GM18508 (cell line): ENCODE data around the gene OSMR.

ENCODE experiments used
- ATAC-seq: cut with Tn5 transposase; IDR thresholded peaks from one replicate; pipeline ENCODE4 v1.9.1; 2021; ENCODE audit warnings: moderate number of reproducible peaks; ENCODE audit not compliant: insufficient read depth, unreplicated experiment

Gene OSMR

GRCh38 chr5:38870595-38870994 lies 24.8 kb downstream of the OSMR start:
- no peak for ATAC-seq

GRCh38 chr5:38871058-38871605 lies 25.3 kb downstream of the OSMR start:
- ATAC-seq, result no peak

GRCh38 chr5:38871790-38872551 lies 26.2 kb downstream of the OSMR start:
- ATAC-seq, result no peak

- no peak for ATAC-seq
These were observed 27.0 kb downstream of the OSMR start for GRCh38 chr5:38872826-38873225.

- ATAC-seq, result no peak
These were observed 29.2 kb downstream of the OSMR start for GRCh38 chr5:38874948-38875456.

- ATAC-seq, result no peak
These were observed 32.7 kb downstream of the OSMR start for GRCh38 chr5:38878391-38879077.

GRCh38 chr5:38879078-38879460 lies 33.3 kb downstream of the OSMR start:
- no peak for ATAC-seq

GRCh38 chr5:38883842-38884241 lies 38.0 kb downstream of the OSMR start:
- no peak for ATAC-seq

- no peak for ATAC-seq
These were observed 39.4 kb downstream of the OSMR start for GRCh38 chr5:38885208-38885607.

- no peak for ATAC-seq
These were observed 42.2 kb downstream of the OSMR start for GRCh38 chr5:38888041-38888440.

GRCh38 chr5:38889424-38889823 lies 43.6 kb downstream of the OSMR start:
- no peak for ATAC-seq

- ATAC-seq, result no peak
These were observed 45.8 kb downstream of the OSMR start for GRCh38 chr5:38891563-38891962.

GRCh38 chr5:38892363-38892762 lies 46.6 kb downstream of the OSMR start:
- ATAC-seq, result no peak

GRCh38 chr5:38896760-38897159 lies 50.9 kb downstream of the OSMR start:
- ATAC-seq, result no peak

GRCh38 chr5:38899936-38900335 lies 54.1 kb downstream of the OSMR start:
- ATAC-seq, result no peak

- ATAC-seq, result no peak
These were observed 59.7 kb downstream of the OSMR start for GRCh38 chr5:38905516-38905915.

- ATAC-seq, result no peak
These were observed 60.7 kb downstream of the OSMR start for GRCh38 chr5:38906503-38906902.

- ATAC-seq, result no peak
These were observed 66.1 kb downstream of the OSMR start for GRCh38 chr5:38911933-38912332.

GRCh38 chr5:38913714-38914113 lies 67.9 kb downstream of the OSMR start:
- ATAC-seq, result no peak

- ATAC-seq, result no peak
These were observed 71.0 kb downstream of the OSMR start for GRCh38 chr5:38916802-38917201.

- ATAC-seq, result no peak
These were observed 75.4 kb downstream of the OSMR start for GRCh38 chr5:38921174-38921573.
